Measurements from ENCODE around the gene EFCAB5.
"Not testable (repeated sequence)": the region's sequence is repeated elsewhere in the genome, so short reads cannot be mapped to it uniquely, and the experiment has no call there.

EFCAB5 gene

GRCh38 chr17:29935909-29936308 lies 5.5 kb upstream of the EFCAB5 start:
- DNase-seq (ENCODE audit: low spot score), result not testable (repeated sequence)

GRCh38 chr17:29936724-29937123 lies 4.7 kb upstream of the EFCAB5 start:
- no peak for DNase-seq (ENCODE audit: low spot score)

DNA sequence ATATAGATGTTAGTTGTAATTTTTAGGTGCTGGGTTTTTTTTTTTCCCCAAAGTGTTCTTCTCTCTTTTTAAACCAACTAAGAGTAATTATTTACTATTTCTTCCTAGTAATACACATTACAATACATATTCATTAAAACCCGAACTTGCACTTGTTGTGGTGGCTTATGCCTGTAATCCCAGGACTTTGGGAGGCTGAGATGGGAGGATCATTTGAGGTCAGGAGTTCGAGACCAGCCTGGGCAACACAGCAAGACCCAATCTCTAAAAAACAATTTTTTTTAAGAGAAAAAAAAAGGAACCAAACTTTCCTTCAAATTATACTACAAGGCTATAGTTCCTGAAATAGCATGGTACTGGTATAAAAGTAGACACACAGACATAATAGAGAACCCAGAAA lies 3.8 kb downstream of the EFCAB5 start:
- DNase-seq (ENCODE audit: low spot score), result no peak

DNA sequence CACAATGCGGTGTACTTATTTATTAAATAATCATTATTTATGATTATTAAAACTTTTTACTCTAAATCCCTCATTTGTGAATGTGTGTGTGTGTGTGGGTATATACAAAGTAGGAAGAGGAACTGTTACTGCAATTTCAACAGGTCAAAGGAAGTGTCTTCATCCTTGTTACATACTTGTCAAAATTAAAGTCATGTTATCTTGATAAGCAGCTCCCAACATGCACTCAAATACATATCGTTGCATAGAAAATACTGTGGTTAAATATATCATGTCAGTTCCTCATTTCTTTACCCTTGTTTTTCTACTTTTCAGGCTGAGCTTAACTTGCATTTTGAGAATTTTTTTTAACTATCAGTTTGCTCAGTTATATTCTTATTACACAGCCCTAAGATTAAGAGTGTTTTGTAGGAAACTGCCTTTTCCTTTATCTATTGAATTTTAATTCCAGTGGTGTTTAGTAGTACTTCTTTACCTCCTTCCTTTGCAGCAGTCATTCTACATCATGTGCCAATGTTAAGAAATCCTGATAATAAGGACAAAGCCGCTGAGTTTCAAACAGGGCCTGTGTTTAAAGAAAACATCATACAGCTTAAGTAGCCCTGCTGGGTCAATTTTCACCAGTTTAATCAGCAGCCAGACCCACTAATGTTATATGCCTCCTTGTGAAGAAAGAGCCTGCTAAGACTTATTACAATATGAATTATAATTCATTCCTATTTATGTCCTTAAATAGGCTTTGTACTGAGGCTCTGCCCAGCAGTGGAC lies 7.2 kb downstream of the EFCAB5 start:
- DNase-seq (ENCODE audit: low spot score), result no peak

GRCh38 chr17:29949696-29950095 lies 8.3 kb downstream of the EFCAB5 start:
- no peak for DNase-seq (ENCODE audit: low spot score)

DNA sequence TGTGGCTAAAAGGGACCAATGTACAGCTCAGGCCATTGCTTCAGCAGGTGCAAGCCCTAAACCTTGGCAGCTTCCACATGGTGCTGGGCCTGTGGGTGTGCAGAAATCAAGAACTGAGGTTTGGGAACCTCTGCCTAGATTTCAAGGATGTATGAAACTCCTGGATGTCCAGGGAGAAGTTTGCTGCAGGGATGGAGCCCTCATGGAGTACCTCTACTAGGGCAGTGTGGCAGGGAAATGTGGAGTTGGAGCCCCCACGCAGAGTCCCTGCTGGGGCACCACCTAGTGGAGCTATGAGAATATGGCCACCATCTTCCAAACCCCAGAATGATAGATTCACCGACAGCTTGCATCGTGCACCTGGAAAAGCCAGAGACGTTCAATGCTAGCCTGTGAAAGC lies 13.0 kb downstream of the EFCAB5 start:
- DNase-seq (ENCODE audit: low spot score), result no peak

DNA sequence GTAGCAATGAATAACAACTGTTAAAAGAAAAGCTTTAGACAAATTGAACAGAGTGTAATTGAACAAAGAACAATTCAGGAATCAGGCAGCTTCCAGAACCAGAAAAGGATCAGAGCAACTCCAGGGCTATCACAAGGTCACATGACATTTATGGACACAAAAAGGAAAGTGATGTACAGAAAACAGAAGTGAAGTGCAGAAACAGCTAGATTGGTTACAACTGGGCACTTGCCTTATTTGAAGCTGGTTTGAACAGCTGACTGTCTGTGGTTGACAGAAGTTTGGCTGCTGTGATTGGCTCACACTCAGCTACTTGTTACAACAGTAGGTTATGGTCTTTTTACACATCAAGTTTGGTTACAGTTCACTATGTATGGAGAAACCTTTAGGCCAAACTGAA lies 14.8 kb downstream of the EFCAB5 start:
- DNase-seq (ENCODE audit: low spot score), result no peak

DNA sequence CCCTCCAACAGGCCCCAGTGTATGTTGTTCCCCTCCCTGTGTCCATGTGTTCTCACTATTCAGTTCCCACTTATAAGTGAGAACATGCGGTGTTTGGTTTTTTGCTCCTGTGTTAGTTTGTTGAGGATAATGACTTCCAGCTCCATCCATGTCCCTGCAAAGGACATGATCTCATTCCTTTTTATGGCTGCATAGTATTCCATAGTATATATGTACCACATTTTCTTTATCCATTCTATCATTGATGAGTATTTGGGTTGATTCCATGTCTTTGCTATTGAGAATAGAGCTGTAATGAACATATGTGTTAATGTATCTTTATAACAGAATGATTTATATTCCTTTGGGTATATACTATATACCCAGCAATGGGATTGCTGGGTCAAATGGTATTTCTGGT lies 16.1 kb downstream of the EFCAB5 start:
- DNase-seq (ENCODE audit: low spot score), result not testable (repeated sequence)

- DNase-seq (ENCODE audit: low spot score), result no peak
Observed at GRCh38 chr17:29958947-29959657, 17.7 kb downstream of the EFCAB5 start.

DNA sequence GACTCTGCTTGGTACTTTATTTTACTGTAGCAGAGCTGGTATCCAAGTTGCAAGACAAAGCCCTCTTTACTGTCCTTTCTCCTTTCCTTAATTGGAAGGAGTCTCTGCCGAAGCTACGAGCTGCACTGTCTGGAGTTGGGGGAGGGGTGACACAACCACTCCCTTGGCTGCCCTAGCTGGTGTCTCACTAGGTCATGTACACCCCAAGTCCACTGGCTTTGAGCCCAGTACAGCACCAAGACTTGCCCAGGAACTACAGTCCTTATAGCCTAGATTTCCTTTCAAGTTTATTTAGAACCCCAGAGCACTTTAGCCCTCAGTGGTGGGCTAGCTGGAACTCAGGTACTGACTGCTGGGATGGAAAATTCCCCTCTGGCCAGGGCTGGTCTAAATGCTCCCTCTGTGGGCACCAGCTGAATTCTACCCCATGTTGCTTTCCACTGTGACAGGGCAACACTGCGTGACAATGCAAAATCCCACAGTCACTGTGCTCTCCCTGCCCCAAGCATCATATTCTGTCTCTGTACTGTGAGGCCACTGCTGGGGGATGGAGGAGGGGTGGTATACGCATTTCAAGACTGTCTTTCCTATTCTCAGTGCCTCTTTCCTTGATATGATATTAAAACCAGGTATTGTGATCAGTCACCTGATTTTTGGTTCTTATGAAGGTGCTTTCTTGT lies 18.4 kb downstream of the EFCAB5 start:
- no peak for DNase-seq (ENCODE audit: low spot score)

- DNase-seq (ENCODE audit: low spot score), result no peak
Observed at GRCh38 chr17:29962656-29963055, 21.2 kb downstream of the EFCAB5 start.

GRCh38 chr17:29968271-29968670 lies 26.8 kb downstream of the EFCAB5 start:
- no peak for DNase-seq (ENCODE audit: low spot score)

GRCh38 chr17:29972277-29972676 lies 30.8 kb downstream of the EFCAB5 start:
- no peak for DNase-seq (ENCODE audit: low spot score)

DNA sequence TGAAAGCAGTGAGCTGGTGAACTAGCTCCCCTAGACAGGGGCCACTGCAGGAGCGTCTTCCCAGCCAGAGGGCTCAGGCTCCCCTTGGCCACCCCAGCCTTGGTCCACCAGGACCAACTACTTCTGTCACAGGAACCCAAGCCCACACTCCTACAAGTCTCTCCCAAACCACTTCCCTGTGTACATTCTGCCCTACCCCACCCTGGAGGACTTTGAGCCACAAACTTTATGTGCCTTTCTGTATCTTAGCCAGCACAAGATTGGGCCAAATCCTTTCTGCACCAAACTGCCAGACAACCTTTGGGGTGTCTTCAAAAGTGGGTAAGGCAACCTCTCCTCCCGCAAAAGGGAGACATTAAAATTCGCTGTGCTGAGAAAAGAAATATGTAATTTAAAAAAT lies 31.6 kb downstream of the EFCAB5 start:
- no peak for DNase-seq (ENCODE audit: low spot score)

- DNase-seq (ENCODE audit: low spot score), result peak; percentile 77
Observed at GRCh38 chr17:29977836-29978235, 36.4 kb downstream of the EFCAB5 start.

- DNase-seq (ENCODE audit: low spot score), result no peak
Observed at GRCh38 chr17:29980261-29980660, 38.8 kb downstream of the EFCAB5 start.

DNA sequence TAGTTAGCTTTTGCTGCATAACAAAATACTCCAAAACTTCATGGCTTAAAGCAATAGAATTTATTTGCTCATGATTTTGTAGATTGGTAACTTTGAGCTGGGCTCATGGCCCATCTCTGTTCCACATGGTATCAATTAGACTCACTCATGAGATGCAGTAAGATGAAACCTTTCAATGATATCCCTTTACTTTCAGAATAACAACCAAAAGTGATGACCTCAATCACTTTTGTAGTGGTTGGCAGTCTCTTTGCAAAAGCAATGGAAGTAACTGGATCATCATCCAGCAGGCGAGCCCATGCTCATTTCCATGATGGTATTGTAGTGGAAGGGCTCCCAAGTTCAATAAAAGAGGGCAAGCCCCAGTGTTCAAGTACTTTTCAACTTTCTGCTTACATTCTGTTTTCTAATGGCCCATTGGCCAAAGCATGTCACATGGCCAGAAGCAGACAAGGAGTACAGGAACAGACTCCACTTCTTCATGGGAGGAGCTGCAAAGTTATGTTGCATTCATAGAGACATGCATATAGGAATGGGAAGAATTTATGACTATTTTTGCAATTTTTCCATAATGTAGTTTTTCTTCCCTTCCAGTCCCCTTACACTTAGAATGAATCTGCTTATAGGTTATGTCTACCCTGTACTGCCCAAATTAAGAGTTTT lies 41.7 kb downstream of the EFCAB5 start:
- no peak for DNase-seq (ENCODE audit: low spot score)

- no peak for DNase-seq (ENCODE audit: low spot score)
Observed at GRCh38 chr17:29996458-29996857, 55.0 kb downstream of the EFCAB5 start.

- no peak for DNase-seq (ENCODE audit: low spot score)
Observed at GRCh38 chr17:30000001-30000754, 58.7 kb downstream of the EFCAB5 start.

DNA sequence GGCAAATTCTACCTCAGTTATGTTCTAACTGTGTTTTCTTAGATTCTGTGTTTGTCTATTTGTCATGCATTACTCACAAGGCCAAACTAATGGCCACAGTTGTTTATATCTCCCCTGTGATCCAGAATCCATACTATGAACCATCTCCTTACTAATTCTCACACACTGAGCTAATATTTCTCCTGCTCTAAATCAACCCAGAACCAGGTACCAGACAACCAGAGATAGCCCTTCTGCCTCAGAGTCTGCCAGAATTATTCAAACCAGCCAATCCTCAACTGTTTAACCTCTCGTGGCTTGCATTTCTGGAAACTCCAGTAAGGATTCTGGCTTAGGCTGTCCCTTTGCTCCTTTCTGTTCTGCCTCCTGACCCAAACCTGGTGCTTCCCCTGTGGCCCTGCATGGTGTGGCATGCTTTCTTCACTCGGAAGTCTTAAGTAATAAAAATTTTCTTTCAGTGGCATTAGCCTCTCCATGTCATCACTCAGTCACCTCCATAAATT lies 59.4 kb downstream of the EFCAB5 start:
- DNase-seq (ENCODE audit: low spot score), result no peak

DNA sequence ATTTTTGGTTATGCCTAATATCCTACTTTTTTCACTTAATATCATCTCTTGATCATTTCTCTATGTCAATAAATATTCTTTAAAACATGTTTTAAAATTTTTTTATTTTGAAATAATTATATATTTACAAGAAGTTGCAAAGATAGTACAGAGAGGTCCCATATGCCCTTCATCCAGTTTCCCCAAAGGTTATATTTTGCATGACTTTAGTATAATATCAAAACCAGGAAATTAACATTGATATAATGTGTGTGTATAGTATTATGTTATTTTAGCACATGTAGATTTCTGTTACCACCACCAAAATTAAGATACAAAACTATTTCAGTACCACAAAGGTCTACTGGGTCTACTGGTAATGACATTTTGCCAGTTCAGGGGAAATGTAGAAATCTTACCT lies 60.7 kb downstream of the EFCAB5 start:
- DNase-seq (ENCODE audit: low spot score), result no peak
